ENCODE data around the gene KCNIP3.

KCNIP3 gene

DNA sequence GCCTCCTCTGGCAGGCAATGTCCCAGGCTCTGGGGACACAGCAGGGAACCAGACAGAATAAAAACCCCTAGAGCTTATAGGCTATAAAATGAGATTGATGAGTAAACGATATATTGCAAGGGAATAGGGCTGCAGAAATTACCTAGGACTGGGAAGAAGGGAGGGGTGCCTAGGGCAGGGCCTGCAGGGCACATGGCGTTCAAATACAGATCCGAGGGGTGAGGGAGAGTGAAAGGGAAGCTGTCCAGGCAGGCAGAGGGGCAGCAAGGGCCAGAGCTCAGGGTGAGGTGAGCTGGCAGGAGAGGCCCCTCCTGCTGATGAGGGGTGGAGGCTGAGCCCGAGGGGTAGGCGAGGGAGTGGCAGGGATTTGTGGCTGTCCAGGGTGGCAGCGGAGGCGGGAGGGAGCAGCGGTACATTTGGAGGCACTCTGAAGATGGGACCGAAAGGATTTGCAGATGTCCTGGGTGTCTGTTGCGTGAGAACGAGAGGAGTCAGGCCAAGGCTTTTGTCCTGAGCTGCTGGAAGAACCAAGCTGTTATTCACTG is 33.7 kb downstream of the KCNIP3 start:
- no peak for DNase-seq

DNA sequence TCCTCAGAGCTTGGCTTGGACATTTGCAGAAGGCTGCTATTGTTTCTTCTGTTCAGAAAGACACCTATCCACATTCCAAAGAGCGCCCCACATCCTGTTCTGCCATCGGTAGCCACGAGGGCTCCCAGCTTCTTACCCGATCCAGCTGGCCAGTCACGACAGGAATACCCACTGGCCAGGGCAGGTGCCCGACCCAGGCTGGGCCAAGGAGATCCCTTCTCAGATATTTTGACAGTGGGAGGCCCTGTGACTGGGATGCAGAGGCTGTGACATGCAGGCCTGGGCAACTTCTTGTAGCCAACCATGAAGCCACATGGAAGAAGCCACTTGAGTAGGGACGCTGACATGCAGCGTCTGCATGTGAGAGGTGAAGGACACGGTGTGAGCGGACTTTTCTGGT is 34.5 kb downstream of the KCNIP3 start:
- DNase-seq: no peak

- DNase-seq: no peak
These were observed 34.9 kb downstream of the KCNIP3 start for GRCh38 chr2:95332036-95332435.

DNA sequence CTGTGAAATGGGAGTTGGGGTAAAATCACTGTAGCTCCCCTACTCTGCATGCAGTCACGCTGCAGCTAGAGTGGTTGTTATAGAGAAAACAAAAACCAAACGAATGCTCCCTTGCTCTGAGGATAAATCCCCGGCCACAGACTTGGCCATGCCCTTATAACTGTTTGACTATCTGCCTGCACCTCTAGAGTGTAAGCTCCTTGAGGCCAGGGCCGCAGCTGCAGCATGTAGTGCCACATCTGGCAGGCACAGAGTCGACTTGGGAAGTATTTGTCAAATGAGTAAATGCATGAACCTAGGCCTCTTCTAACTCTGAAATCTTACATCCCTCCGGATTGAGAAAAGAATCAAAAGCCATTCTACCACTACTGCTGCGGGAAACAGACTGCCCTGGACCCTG is 35.9 kb downstream of the KCNIP3 start:
- no peak for DNase-seq

- no peak for DNase-seq
These were observed 36.8 kb downstream of the KCNIP3 start for GRCh38 chr2:95333888-95334338.

DNA sequence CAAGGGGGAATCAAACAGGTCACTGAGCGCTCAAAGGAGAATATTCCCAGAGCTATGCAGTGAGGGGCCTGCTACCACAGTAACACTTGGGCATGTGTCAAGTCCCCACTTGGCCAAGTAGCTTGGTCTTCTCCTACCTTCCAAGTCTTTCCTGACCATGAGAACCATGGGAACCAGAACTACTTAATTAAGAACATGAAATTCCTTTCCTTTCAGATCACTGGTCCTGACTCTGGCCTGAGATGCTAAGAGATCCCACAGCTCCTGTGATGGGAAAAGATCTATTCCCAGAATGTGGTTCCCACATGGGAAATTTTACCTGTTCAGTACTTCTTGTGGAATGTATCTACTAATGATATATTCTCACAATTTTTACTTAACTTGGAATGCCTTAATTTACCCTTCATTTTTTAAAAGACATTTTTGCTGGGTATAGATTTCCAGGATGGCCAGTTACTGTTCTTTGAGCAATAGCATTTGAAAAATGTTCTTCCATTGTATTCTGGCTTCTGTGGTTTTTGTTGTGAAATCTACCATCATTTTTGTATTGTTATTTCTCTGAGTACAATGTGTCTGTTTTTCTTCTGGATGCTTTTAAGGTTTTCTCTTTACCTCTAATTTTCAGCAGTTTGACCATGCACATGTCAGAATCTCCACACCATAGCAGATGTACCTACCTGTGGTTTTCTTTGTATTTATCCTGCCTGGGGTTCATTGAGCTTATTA is 37.9 kb downstream of the KCNIP3 start:
- DNase-seq: no peak

DNA sequence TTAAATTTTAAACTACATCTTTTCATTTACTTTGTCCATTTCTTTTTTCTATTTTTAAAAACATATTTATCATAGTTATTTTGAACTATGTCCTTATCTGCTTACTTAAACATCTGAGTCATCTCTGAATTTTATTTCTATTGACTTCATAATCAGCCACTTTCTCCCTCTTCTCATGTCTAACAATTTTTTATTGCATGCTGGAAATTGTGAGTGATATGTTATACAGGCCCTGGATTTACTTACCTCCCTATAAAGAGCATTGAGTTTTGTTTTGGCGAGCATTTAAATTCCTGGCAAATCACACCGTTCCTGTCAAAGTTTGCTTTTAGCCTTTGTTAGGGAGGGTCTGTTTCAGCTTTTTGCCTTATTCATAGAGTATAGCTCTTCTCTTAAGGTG is 39.3 kb downstream of the KCNIP3 start:
- no peak for DNase-seq

DNA sequence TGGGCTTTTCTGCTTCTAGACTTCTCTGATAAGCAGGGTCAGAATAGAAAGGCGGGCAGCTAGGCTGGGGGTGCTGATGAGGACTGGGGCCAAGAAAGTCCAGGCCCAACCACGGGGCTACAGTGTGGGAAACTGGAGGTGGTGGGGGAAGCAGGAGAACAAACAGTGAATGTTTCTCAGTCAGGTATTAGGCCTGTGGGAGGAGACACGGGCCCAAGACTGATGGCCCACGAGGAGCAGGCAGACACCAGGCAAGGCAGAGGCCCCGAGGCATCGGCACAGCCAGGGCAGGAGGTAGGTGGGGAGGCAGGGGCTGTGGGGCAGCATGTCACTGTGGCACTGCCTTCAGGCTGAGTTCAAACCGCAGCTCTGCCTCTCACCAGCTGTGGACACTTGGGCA is 40.7 kb downstream of the KCNIP3 start:
- no peak for DNase-seq

DNA sequence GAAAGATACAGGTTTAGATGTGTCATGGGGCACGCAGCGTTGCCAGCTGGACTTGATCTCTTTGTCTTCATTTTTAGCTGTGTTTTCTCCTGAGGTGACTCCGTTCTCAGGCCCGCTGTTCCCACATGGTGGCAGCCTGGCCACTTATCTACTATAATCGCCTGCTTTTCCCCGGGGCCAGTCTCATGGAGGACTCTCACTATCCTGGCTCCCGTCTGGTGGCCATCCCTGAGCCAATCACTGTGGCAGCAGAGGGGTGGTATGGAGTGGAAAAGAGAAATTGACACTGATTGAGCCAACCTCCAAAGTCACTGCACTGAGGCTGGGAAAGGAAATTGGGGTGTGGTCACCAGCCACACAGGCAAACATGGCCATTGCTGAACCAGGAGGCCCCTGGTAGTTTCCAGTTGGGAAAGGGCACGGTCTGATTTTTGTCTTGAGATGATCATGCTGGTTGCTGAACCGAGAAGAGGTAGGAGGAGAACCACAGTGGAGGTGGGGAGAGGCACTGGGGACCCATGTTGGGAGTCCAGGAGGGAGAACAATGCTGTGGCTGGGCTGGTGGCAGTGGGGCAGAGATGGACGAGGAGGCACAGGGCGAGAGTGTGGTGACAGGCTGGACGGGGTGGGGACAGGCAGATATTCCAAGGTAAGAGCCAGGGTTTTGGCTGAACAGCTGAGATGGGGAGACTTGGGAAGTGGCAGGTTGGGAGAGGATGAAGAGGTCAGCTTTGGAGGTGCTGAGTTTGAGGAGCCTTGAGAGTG is 45.6 kb downstream of the KCNIP3 start:
- DNase-seq: no peak

DNA sequence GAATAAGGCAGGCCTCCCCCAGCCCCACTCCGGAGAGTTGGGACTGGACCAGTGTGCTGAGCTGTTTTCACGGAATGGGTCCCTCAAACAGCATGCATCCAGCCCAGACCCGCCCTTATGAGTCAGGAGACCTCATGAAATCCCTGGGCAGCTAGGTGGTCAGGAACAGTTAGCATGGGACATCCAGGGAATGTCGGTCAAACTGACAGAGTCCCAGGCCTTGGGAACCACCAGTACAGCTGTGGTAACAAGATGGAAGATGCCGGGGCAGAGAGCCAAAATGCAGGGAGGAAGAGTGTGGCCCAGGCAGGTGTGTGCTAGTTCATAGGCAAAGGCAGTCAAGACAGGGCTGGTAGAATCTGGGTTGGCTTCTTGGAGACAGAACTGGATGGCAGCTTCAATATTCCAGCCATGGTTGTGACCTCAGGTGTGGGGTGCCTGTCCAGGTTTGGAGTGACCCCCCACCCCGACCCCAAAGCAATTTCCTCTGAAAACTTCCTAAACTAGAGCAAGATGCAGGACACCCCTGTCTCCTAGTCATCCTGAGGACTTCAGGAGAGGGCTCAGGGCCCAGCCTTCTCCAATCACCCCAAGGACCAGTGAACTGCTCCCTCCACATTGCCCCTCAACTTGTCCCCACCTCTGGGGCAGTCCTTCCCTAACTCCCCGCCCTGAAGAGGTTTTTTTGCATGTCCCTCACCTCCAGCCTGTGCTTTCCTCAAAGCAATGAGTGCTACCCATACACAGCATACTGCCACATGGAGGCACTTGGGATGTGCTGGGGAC is 46.5 kb downstream of the KCNIP3 start:
- no peak for DNase-seq

- no peak for DNase-seq
These were observed 47.1 kb downstream of the KCNIP3 start for GRCh38 chr2:95344215-95344583.

GRCh38 chr2:95344656-95345055 is 47.5 kb downstream of the KCNIP3 start:
- DNase-seq: no peak

DNA sequence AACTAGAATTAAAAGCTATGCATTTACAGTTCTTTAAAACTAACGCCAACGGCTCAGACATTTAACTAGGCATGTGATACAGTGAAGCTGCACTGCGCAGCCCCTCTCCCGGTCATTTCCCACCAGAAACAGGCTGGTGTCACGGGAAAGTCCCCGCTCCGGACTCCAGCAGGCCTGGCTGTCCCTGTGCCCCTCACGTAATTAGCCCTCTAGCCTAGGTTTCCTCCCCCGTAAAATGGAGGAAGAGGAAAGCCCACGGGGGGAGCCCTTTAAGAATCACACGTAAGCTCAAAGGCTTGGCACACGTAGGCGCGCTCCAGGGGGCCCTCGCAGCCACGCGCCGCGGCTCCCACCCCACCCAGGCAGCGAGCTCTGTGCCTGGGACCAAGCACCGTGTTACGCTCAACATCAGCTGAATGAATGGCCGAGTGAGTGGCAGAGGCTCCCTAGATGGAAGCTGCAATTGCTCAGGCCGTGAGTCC is 48.0 kb downstream of the KCNIP3 start:
- no peak for DNase-seq

DNA sequence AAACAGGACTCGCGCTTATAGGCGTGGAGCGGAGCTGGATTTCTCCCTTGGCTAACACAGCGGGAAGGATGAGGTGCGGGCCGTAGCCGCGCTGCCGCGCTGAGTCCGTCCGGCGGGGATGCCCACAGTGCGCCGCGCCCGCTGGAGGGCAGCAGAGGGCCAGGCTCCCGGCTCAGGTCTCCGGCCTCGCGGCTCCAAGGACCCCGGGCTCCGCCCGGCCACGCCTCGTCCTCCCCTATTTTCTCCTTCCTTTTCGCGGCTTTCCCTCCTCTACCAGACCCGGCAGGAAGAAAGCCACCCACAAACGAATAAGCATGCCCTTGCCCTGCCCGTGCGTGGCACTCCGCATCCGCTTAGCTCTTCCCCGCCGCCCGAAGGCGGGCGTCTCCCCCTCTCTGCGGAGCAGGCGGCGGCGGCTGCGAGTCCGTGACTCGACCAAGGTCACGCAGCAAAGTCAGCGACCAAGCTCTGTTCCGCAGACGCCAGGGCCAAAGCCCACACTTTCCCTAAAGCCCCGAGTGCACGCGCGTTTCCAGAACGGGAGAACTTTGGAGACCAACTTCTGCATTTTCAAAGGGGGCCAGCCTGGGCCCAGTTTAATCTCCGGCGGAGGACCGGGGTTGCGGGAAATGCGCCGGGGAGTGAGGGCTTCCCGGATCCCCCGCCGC is 48.5 kb downstream of the KCNIP3 start:
- DNase-seq: peak; percentile 60

- no peak for DNase-seq
These were observed 49.1 kb downstream of the KCNIP3 start for GRCh38 chr2:95346231-95346737.

DNA sequence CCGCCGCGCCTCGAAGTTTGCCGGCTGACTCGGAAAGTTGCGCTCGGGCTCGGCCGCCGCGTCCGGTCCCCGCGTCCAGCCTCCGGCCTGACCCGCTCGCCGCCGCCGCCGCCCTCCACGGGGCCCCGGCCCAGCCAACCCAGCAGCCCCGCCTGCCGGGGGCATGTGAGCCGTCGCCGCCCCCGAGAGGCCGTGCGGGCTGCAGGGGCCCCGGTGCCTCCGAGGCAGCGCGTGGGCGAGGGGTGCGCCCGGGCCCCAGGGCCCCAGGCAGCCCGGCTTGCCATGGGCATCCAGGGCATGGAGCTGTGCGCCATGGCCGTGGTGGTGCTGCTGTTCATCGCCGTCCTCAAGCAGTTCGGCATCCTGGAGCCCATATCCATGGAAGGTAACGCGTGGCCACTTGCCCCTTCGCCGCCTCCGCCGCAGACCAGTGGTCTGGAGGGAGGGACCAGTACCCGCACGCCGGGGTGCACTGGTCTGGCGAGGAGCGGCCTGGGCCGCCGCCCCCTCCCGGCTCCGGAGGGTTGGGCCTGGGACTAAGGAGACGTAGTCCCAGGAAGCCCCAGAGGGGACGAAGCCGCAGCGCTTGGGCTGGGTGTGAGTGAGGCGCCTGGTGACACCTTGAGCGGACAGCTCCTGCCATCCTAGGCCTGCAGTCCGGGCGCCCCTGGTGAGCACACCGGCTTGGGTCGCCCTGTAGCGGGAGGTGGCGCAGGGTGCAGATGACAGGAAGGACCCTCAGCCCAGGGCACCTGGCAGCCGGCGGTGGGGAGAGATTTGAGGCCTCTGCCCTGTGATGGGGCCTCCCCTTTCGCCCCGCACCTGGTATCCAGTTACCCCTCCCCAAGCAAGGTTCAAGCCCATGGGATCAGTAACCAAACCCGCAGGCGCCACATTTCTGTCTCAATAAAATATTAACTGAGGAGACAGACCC is 49.9 kb downstream of the KCNIP3 start:
- DNase-seq: no peak

DNA sequence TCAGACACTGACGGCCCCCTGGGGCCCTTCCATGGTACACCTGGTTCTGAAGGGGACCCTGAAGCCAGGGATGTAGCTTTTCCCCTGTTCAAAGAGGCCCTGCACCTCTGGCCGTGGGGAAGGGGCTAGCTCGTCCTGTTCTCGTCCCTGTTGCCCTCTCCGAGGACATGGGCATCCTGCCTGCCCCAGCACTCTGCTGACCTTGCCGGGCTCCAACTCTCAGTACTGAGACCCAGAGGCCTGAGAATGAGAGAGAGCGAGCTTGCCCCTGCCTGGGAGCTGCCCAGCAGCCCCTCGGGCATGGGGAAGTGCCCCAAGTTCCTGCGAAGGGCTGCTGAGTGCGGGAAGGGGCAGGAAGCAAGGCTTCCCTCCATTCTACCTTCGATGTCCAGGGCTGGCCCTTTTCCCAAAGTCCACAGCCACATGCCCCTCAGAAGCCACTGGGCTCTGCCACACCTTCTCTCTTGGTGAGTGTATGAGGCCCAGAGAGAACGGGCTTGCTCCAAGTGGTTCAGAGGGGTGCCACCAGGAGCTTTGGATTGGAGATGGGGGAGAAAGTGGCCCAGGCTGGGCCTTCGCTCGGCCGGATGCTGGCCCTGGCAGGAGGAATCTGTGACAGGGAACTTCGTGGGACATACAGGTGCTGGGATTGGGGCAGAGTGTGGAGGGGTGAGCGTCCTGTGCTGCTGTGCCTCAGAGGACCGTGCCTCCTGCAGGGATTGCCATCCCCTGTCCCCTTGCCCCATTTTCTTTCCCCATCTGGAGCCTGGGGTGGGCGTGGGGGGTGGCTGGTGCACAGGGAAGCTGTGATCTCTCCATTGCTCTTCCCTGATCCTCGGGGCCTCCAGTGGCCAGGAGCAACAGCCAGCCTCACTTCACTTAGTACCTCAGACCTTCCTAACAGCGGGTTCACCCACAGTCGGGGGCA is 50.8 kb downstream of the KCNIP3 start:
- DNase-seq: no peak

- DNase-seq: no peak
These were observed 51.7 kb downstream of the KCNIP3 start for GRCh38 chr2:95348609-95349567.

Data from NCI-H1105 (cell line).